OCI-LY1 (cell line): Measurements from ENCODE around the gene SPECC1L.

Source experiments
- H2AFZ ChIP-seq: fragments of 200-600 bp; sonication (generic), shearing (Covaris generic); 2 replicates; pipeline ENCODE4 v1.6.0; 2014; ENCODE audit warnings: antibody characterized with exemption, mild to moderate bottlenecking, low read length
- H3F3A ChIP-seq: fragments of 200-600 bp; sonication (generic), shearing (Covaris generic); 2 replicates; pipeline ENCODE4 v1.6.0; 2014; ENCODE audit warnings: mild to moderate bottlenecking, antibody characterized with exemption, low read length, moderate library complexity; ENCODE audit not compliant: insufficient read depth
- H3K27ac ChIP-seq: fragments of 200-600 bp; sonication (generic); 2 replicates; pipeline ENCODE4 v1.5.1; 2014; ENCODE audit warnings: low read length, mixed run types, mild to moderate bottlenecking, low read depth; ENCODE audit not compliant: poor library complexity, severe bottlenecking
- H3K27me3 ChIP-seq: fragments of 200-600 bp; sonication (generic); 2 replicates; pipeline ENCODE4 v1.6.0; 2014; ENCODE audit warnings: antibody characterized with exemption, mild to moderate bottlenecking, low read length, moderate library complexity; ENCODE audit not compliant: insufficient read depth
- H3K36me3 ChIP-seq: fragments of 200-600 bp; sonication (generic); 2 replicates; pipeline ENCODE4 v1.6.1; 2014; ENCODE audit warnings: mild to moderate bottlenecking, antibody characterized with exemption, low read length, moderate library complexity, mixed read lengths; ENCODE audit not compliant: insufficient read depth
- H3K4me1 ChIP-seq: fragments of 200-600 bp; sonication (generic); 2 replicates; pipeline ENCODE4 v1.5.1; 2014; ENCODE audit warnings: mild to moderate bottlenecking, low read length, moderate library complexity; ENCODE audit not compliant: insufficient read depth, severe bottlenecking
- H3K4me2 ChIP-seq: fragments of 200-600 bp; sonication (generic), shearing (Covaris generic); 2 replicates; pipeline ENCODE4 v1.6.1; 2014; ENCODE audit warnings: low read length
- H3K4me3 ChIP-seq: fragments of 200-600 bp; sonication (generic); 2 replicates; pipeline ENCODE4 v1.5.1; 2014; ENCODE audit warnings: low read length, low read depth, mild to moderate bottlenecking, mixed read lengths; ENCODE audit not compliant: poor library complexity, severe bottlenecking
- H3K79me2 ChIP-seq: fragments of 200-600 bp; shearing (Covaris generic); 2 replicates; pipeline ENCODE4 v1.6.1; 2016; ENCODE audit warnings: mixed run types, low read length, mixed read lengths; ENCODE audit not compliant: insufficient read depth
- H3K9ac ChIP-seq: fragments of 200-600 bp; sonication (generic), shearing (Covaris generic); 2 replicates; pipeline ENCODE4 v1.6.1; 2014; ENCODE audit warnings: mild to moderate bottlenecking, low read length, mixed read lengths
- H3K9me2 ChIP-seq: fragments of 200-600 bp; sonication (generic), shearing (Covaris generic); 2 replicates; pipeline ENCODE4 v1.6.1; 2014; ENCODE audit warnings: low read depth, mild to moderate bottlenecking, low read length, mixed read lengths
- H3K9me3 ChIP-seq: fragments of 200-600 bp; shearing (Covaris generic); 2 replicates; pipeline ENCODE4 v1.6.1; 2014; ENCODE audit warnings: low read length, mixed read lengths
- H4K20me1 ChIP-seq: fragments of 200-600 bp; sonication (generic), shearing (Covaris generic); 2 replicates; pipeline ENCODE4 v1.6.0; 2016; ENCODE audit warnings: mild to moderate bottlenecking, low read length; ENCODE audit not compliant: insufficient read depth
- EZH2 ChIP-seq: fragments of 200-600 bp; sonication (generic), shearing (Covaris generic); IDR thresholded peaks from 2 replicates; pipeline ENCODE4 v1.8.0; 2017; ENCODE audit warnings: borderline replicate concordance, mixed run types, mild to moderate bottlenecking, antibody characterized with exemption, low read length, moderate library complexity, mixed read lengths
- TF ChIP-seq, protein P1 (sequence below): fragments of 200-600 bp; sonication (generic), shearing (Covaris generic); IDR thresholded peaks from 2 replicates; pipeline ENCODE4 v1.5.1; 2017; ENCODE audit warnings: mild to moderate bottlenecking, antibody characterized with exemption, low read length, moderate library complexity, mixed read lengths

SPECC1L gene

DNA sequence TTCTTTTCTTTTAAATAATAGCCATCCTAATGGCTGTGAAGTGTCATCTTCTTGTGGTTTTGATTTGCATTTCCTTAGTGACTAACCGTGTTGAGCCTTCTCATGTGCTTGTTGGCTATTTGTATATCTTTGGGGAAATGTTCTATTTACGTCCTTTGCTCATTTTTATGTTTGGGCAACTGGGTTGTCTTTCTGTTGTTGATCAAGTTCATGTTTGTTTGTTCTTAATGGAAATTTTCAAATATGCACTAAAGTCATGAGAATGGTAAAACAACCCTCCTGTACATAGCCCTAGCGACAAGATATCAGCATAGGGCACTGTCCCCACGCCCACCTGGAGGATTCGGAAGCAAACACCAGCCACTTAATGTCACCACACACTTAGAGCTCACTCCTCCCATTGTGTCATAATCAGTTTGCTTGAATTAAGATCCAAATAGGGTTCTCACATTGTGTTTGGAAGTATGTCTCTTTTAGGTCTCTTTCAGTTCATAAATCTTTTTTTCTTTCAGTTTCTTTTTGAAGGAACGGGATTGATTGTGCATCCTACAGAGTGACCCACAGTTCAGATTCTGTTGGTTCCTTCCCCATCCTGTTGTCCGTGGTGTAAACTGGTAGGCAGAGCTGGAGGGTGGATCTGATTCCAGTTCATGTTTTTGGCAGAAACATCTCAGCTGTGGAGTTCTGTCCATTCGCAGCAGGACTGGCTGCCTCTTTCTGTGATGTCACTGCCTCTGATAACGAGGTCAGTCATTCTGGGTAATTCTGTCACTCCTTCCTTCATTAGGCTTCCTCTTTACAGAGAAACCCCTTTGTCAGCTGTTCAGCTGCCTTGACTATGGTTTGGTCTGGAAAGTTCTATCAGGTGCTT lies 130.3 kb downstream of the SPECC1L start:
- H3K4me2 ChIP-seq, result peak overlapping the region; percentile 66
- H3K27me3 ChIP-seq, result no peaks in the 10 kb centered on the region
- H3K4me1 ChIP-seq, result peaks cover 64% of the 10 kb centered on the region
- H2AFZ ChIP-seq, result no peak overlapping the region
- H3K9me2 ChIP-seq, result no peaks in the 10 kb centered on the region
- H3K79me2 ChIP-seq, result no peaks in the 10 kb centered on the region
- peak overlapping the region; percentile 90 for H3K27ac ChIP-seq
- TF ChIP-seq, protein P1, sequence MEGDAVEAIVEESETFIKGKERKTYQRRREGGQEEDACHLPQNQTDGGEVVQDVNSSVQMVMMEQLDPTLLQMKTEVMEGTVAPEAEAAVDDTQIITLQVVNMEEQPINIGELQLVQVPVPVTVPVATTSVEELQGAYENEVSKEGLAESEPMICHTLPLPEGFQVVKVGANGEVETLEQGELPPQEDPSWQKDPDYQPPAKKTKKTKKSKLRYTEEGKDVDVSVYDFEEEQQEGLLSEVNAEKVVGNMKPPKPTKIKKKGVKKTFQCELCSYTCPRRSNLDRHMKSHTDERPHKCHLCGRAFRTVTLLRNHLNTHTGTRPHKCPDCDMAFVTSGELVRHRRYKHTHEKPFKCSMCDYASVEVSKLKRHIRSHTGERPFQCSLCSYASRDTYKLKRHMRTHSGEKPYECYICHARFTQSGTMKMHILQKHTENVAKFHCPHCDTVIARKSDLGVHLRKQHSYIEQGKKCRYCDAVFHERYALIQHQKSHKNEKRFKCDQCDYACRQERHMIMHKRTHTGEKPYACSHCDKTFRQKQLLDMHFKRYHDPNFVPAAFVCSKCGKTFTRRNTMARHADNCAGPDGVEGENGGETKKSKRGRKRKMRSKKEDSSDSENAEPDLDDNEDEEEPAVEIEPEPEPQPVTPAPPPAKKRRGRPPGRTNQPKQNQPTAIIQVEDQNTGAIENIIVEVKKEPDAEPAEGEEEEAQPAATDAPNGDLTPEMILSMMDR, result no peak
- TF ChIP-seq EZH2, result no peak
- H4K20me1 ChIP-seq, result no peaks in the 10 kb centered on the region
- H3K9me3 ChIP-seq, result no peaks in the 10 kb centered on the region
- peak overlapping the region; percentile 11; the same call in 1 of the 2 replicates for H3K9ac ChIP-seq
- peaks cover 50% of the 10 kb centered on the region for H3K36me3 ChIP-seq
- peak overlapping the region; percentile 27 for H3K4me3 ChIP-seq
- H3F3A ChIP-seq, result no peaks in the 10 kb centered on the region

DNA sequence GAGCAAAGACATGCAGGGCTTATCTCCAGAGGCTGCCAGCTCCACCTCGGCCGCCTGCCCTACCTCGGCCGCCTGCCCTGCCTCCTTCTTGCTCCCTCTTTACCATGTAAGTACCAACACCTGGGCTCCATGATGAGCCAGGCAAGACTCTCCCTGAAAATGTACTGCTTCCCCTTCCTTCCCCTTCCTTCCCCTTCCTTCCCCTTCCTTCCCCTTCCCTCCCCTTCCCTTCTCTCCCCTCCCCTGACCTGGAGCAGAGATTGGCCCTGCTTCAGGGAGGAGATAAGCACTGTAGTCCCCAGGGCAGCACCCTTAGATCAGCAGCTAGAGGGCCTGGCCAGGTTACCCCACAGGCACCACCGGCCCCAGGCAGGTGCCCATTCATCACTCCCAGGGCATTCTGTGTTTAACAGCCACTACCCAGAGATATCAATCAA lies 131.3 kb downstream of the SPECC1L start:
- H3K4me2 ChIP-seq, result no peak overlapping the region; the same call in 1 of the 2 replicates
- H3K4me3 ChIP-seq, result no peak overlapping the region
- no peaks in the 10 kb centered on the region for H3K27me3 ChIP-seq
- peak overlapping the region; percentile 90 for H3K27ac ChIP-seq
- no peak overlapping the region for H2AFZ ChIP-seq
- H3F3A ChIP-seq, result no peaks in the 10 kb centered on the region
- TF ChIP-seq, protein P1, result no peak
- TF ChIP-seq EZH2, result no peak
- no peak overlapping the region; the same call in 1 of the 2 replicates for H3K9ac ChIP-seq
- H3K4me1 ChIP-seq, result peaks cover 60% of the 10 kb centered on the region
- no peaks in the 10 kb centered on the region for H3K9me3 ChIP-seq
- H3K9me2 ChIP-seq, result no peaks in the 10 kb centered on the region
- H3K79me2 ChIP-seq, result no peaks in the 10 kb centered on the region
- no peaks in the 10 kb centered on the region for H4K20me1 ChIP-seq
- H3K36me3 ChIP-seq, result peaks cover 44% of the 10 kb centered on the region

DNA sequence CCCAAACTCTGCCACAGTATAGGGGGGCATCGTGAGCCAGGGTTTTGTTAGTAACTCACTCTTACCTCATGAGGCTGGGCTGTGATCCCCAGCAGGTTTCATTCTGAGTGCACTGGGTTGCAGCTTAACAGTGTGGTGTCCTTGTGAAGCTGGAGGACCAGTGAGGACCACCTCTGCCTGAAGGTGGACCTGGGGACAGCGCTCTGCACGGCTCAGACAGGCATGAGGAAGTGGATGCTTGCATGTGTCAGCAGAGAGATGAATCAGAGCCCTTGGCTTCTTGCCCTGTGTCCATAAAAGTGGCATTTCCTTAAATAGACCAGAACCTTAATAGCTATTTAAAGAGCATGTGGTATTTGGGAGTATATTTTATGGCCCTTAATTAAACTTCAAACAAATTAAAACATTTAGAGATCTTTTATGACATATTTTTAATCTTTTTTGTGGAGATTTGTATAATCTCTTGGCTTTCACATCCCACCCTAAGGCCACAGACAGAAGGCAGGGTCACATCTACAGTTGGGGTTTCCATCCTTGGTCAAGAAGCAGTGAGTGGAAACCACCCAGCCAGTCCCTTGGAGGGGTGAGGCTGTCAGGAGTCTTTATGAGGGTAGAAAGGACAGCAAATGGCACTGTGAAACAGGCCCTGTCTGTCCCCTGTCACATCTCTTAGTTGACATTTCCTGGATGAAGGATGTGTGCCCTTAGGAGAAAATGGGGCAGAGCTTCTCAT lies 132.0 kb downstream of the SPECC1L start:
- Histone ChIP-seq H3K4me3 (no peak overlapping the region), H3K9me3 (no peaks in the 10 kb centered on the region), H4K20me1 (no peaks in the 10 kb centered on the region), H2AFZ (no peak overlapping the region), H3K9ac (no peak overlapping the region), H3K79me2 (no peaks in the 10 kb centered on the region), H3K4me2 (no peak overlapping the region), H3K27ac (peak overlapping the region; percentile 90), H3F3A (no peaks in the 10 kb centered on the region), H3K4me1 (peaks cover 53% of the 10 kb centered on the region), H3K36me3 (peaks cover 40% of the 10 kb centered on the region), H3K27me3 (no peaks in the 10 kb centered on the region), H3K9me2 (no peaks in the 10 kb centered on the region)
- no peak for TF ChIP-seq EZH2
- TF ChIP-seq, protein P1, result no peak
